Glutamatergic neuron (in vitro differentiated cells): Measurements from ENCODE around the gene MEF2B. TPM values are rescaled to one million over a fixed set of nuclear protein-coding genes. Genes with fewer than 3 reads are reported as not detected.
"Not testable (repeated sequence)": the region's sequence is repeated elsewhere in the genome, so short reads cannot be mapped to it uniquely, and the experiment has no call there.

Experiments used
- DNase-seq: peaks from one replicate; pipeline ENCODE4 v3.0.0; 2022
- H3K27ac Mint-ChIP-seq: one replicate; pipeline ENCODE4 v1.8.0; 2020; ENCODE audit warnings: mild to moderate bottlenecking, mixed read lengths, inconsistent platforms; ENCODE audit not compliant: unreplicated experiment
- H3K27me3 Mint-ChIP-seq: one replicate; pipeline ENCODE4 v1.8.0; 2020; ENCODE audit warnings: mild to moderate bottlenecking, moderate library complexity, mixed read lengths, inconsistent platforms; ENCODE audit not compliant: unreplicated experiment
- H3K36me3 Mint-ChIP-seq: one replicate; pipeline ENCODE4 v1.8.0; 2020; ENCODE audit warnings: mild to moderate bottlenecking, mixed read lengths, inconsistent platforms; ENCODE audit not compliant: unreplicated experiment
- H3K4me1 Mint-ChIP-seq: one replicate; pipeline ENCODE4 v1.8.0; 2020; ENCODE audit warnings: mild to moderate bottlenecking, low read depth, mixed read lengths, inconsistent platforms; ENCODE audit not compliant: unreplicated experiment
- H3K4me3 Mint-ChIP-seq: one replicate; pipeline ENCODE4 v1.8.0; 2020; ENCODE audit warnings: mild to moderate bottlenecking, mixed read lengths, inconsistent platforms; ENCODE audit not compliant: unreplicated experiment
- H3K9me3 Mint-ChIP-seq: one replicate; pipeline ENCODE4 v1.8.0; 2020; ENCODE audit warnings: mild to moderate bottlenecking, moderate library complexity, mixed read lengths, inconsistent platforms; ENCODE audit not compliant: unreplicated experiment
- CTCF ChIP-seq: fragments of 200-600 bp; sonication (generic); IDR thresholded peaks from one replicate; pipeline ENCODE4 v1.5.0; 2021; ENCODE audit not compliant: partially characterized antibody, unreplicated experiment
- total RNA-seq: library from RNA; stranded (reverse); fragmentation: NEBNext Ultra II Directional; extraction: Animal tissue kit (Norgen Biotek cat#: 25700); gene quantifications from one replicate; pipeline ENCODE4 v1.2.1, GENCODE V29; 2021; ENCODE audit not compliant: unreplicated experiment

The MEF2B gene
- total RNA-seq, 1 donor from 2014 or later, result 1.7 TPM

GRCh38 chr19:19106056-19106551 lies 64.0 kb downstream of the MEF2B start:
- peaks cover 2% of the 10 kb centered on the region for H3K9me3 Mint-ChIP-seq
- H3K4me3 Mint-ChIP-seq, result peak overlapping the region; percentile 75
- H3K36me3 Mint-ChIP-seq, result no peaks in the 10 kb centered on the region
- peak; percentile 63 for DNase-seq
- TF ChIP-seq CTCF, result no peak
- H3K27me3 Mint-ChIP-seq, result peaks cover 12% of the 10 kb centered on the region
- peaks cover 4% of the 10 kb centered on the region for H3K4me1 Mint-ChIP-seq
- H3K27ac Mint-ChIP-seq, result peak overlapping the region; percentile 90

- Mint-ChIP-seq H3K27me3 (peaks cover 12% of the 10 kb centered on the region), H3K9me3 (peaks cover 2% of the 10 kb centered on the region)
Observed at GRCh38 chr19:19105365-19106055, 64.6 kb downstream of the MEF2B start.

GRCh38 chr19:19103167-19103566 lies 66.9 kb downstream of the MEF2B start:
- Mint-ChIP-seq H3K36me3 (no peaks in the 10 kb centered on the region), H3K27me3 (peaks cover 5% of the 10 kb centered on the region), H3K27ac (no peak overlapping the region), H3K9me3 (no peaks in the 10 kb centered on the region), H3K4me3 (no peak overlapping the region), H3K4me1 (peaks cover 4% of the 10 kb centered on the region)
- DNase-seq, result no peak
- TF ChIP-seq CTCF, result no peak

More at GRCh38 chr19:19105365-19106055, 64.6 kb downstream of the MEF2B start:
- TF ChIP-seq CTCF, result no peak
- H3K4me3 Mint-ChIP-seq, result peak overlapping the region; percentile 79
- H3K27ac Mint-ChIP-seq, result peak overlapping the region; percentile 90
- H3K4me1 Mint-ChIP-seq, result peaks cover 4% of the 10 kb centered on the region
- peak; percentile 89 for DNase-seq
- H3K36me3 Mint-ChIP-seq, result no peaks in the 10 kb centered on the region

- H3K9me3 Mint-ChIP-seq, H3K4me1 Mint-ChIP-seq, DNase-seq, H3K27ac Mint-ChIP-seq, H3K36me3 Mint-ChIP-seq, H3K4me3 Mint-ChIP-seq, H3K27me3 Mint-ChIP-seq: not testable (repeated sequence)
Observed at GRCh38 chr19:19102566-19102965, 67.5 kb downstream of the MEF2B start.

- Mint-ChIP-seq H3K4me1 (peaks cover 4% of the 10 kb centered on the region), H3K27ac (no peak overlapping the region), H3K36me3 (no peaks in the 10 kb centered on the region), H3K27me3 (peaks cover 5% of the 10 kb centered on the region), H3K9me3 (no peaks in the 10 kb centered on the region), H3K4me3 (no peak overlapping the region)
- TF ChIP-seq CTCF, result no peak
- DNase-seq, result no peak
Observed at GRCh38 chr19:19101540-19101939, 68.5 kb downstream of the MEF2B start.
